AG04450 (cell line): ENCODE data around the gene OXSR1. TPM values are rescaled to one million over a fixed set of nuclear protein-coding genes. Genes with fewer than 3 reads are reported as not detected.

ENCODE experiments used
- CTCF ChIA-PET: fragments of 300-600, 350-600 bp; formaldehyde crosslinking; extraction: SDS; loops from one replicate; lab custom pipeline; 2022; ENCODE audit warnings: antibody characterized with exemption, inconsistent platforms; lab: Charles Lee
- POLR2A ChIA-PET: fragments of 350-600 bp; formaldehyde crosslinking; extraction: SDS; loops from one replicate; lab custom pipeline; 2021; ENCODE audit warnings: antibody characterized with exemption, inconsistent platforms; lab: Yijun Ruan, JAX
- DNase-seq: peaks from one replicate; pipeline ENCODE4 v3.0.0-alpha.2; 2011; ENCODE audit warnings: low read depth, low spot score
- H3K27ac ChIP-seq: one replicate; pipeline ENCODE4 v1.5.1; 2012; ENCODE audit warnings: low read depth, low read length, control low read depth
- H3K27me3 ChIP-seq: one replicate; pipeline ENCODE4 v1.6.0; 2012; ENCODE audit warnings: low read length; ENCODE audit not compliant: control insufficient read depth, insufficient read depth
- H3K4me3 ChIP-seq: 2 replicates; pipeline ENCODE4 v1.5.1; 2011; ENCODE audit warnings: mild to moderate bottlenecking, low read depth, low read length, control low read depth
- H3K9me3 ChIP-seq: 2 replicates; pipeline ENCODE4 v1.5.1; 2012; ENCODE audit warnings: low read length; ENCODE audit not compliant: control insufficient read depth, insufficient read depth
- CTCF ChIP-seq: IDR thresholded peaks from 2 replicates; pipeline ENCODE4 v1.5.1; 2011; ENCODE audit warnings: low read depth, low read length, control low read depth, inconsistent platforms
- polyA plus RNA-seq: library from polyadenylated mRNA; depleted of rRNA; stranded (reverse); fragments of >200 nt; gene quantifications from 2 replicates; pipeline ENCODE4 v1.2.3, GENCODE V29; 2011

Gene OXSR1
- polyA plus RNA-seq, 1 experiment, result 42.3 TPM

GRCh38 chr3:38250198-38250597 lies 84.9 kb downstream of the OXSR1 start:
- no peak overlapping the region for H3K27ac ChIP-seq
- no peaks in the 10 kb centered on the region for H3K27me3 ChIP-seq
- POLR2A ChIA-PET, result no interaction called here
- no peaks in the 10 kb centered on the region for H3K9me3 ChIP-seq
- no peak for DNase-seq
- CTCF ChIA-PET, result interaction anchor here (1.2 kb wide), 1 partner anchor 134 kb away, joined by 3 read pairs; no protein-coding TSS in a partner anchor
- H3K4me3 ChIP-seq, result no peak overlapping the region
- no peak for TF ChIP-seq CTCF

GRCh38 chr3:38251197-38251596 lies 85.9 kb downstream of the OXSR1 start:
- ChIA-PET POLR2A (no interaction called here), CTCF (interaction anchor here (1.3 kb wide), 1 partner anchor 229 kb away, joined by 5 read pairs; no protein-coding TSS in a partner anchor)

GRCh38 chr3:38253704-38254103 lies 88.4 kb downstream of the OXSR1 start:
- ChIA-PET CTCF (no interaction called here), POLR2A (no interaction called here)
- Histone ChIP-seq H3K4me3 (no peak overlapping the region), H3K27ac (no peak overlapping the region), H3K9me3 (no peaks in the 10 kb centered on the region), H3K27me3 (no peaks in the 10 kb centered on the region)
- no peak for TF ChIP-seq CTCF
- DNase-seq, result no peak

More at GRCh38 chr3:38251197-38251596, 85.9 kb downstream of the OXSR1 start:
- DNase-seq, result no peak
- Histone ChIP-seq H3K27me3 (no peaks in the 10 kb centered on the region), H3K4me3 (no peak overlapping the region), H3K27ac (no peak overlapping the region), H3K9me3 (no peaks in the 10 kb centered on the region)
- TF ChIP-seq CTCF, result no peak

- POLR2A ChIA-PET, result no interaction called here
Measured at GRCh38 chr3:38254872-38255271, 89.5 kb downstream of the OXSR1 start.

More at GRCh38 chr3:38254872-38255271, 89.5 kb downstream of the OXSR1 start:
- no peak for DNase-seq
- H3K4me3 ChIP-seq, result no peak overlapping the region
- no peak for TF ChIP-seq CTCF
- CTCF ChIA-PET, result no interaction called here
- no peaks in the 10 kb centered on the region for H3K27me3 ChIP-seq
- H3K27ac ChIP-seq, result no peak overlapping the region
- no peaks in the 10 kb centered on the region for H3K9me3 ChIP-seq
